HepG2 (cell line): ENCODE results near the gene ATAD3C. TPM values are rescaled to one million over a fixed set of nuclear protein-coding genes. Genes with fewer than 3 reads are reported as not detected.

Experiments
- ADNP ChIP-seq: sonication (generic); formaldehyde crosslinking; IDR thresholded peaks from 2 replicates; pipeline ENCODE4 v1.4.0; 2020; ENCODE audit warnings: missing genetic modification reagents
- ARID4A ChIP-seq: sonication (generic); formaldehyde crosslinking; IDR thresholded peaks from 2 replicates; pipeline ENCODE4 v1.5.0; 2020; ENCODE audit warnings: mild to moderate bottlenecking, missing genetic modification reagents, borderline replicate concordance
- MLX ChIP-seq: IDR thresholded peaks from 2 replicates; pipeline ENCODE4 v1.6.1; 2016
- NAIF1 ChIP-seq: sonication (generic); formaldehyde crosslinking; IDR thresholded peaks from 2 replicates; pipeline ENCODE4 v1.5.0; 2020; ENCODE audit warnings: mild to moderate bottlenecking, missing genetic modification reagents, borderline replicate concordance
- NKX3-1 ChIP-seq: sonication (generic); formaldehyde crosslinking; IDR thresholded peaks from 2 replicates; pipeline ENCODE4 v1.5.0; 2020; ENCODE audit warnings: missing genetic modification reagents
- NRL ChIP-seq: sonication (generic); formaldehyde crosslinking; IDR thresholded peaks from 2 replicates; pipeline ENCODE4 v1.5.0; 2020; ENCODE audit warnings: missing genetic modification reagents, mild to moderate bottlenecking, moderate library complexity, borderline replicate concordance
- PRMT3 ChIP-seq: sonication (generic); formaldehyde crosslinking; IDR thresholded peaks from 2 replicates; pipeline ENCODE4 v1.8.1; 2022; ENCODE audit warnings: low read depth, mild to moderate bottlenecking, moderate library complexity, missing genetic modification reagents, borderline replicate concordance
- RXRA ChIP-seq: sonication (generic); formaldehyde crosslinking; IDR thresholded peaks from 2 replicates; pipeline ENCODE4 v1.5.1; 2020; ENCODE audit warnings: missing genetic modification reagents
- TBX3 ChIP-seq: fragments of 450-650 bp; IDR thresholded peaks from 2 replicates; pipeline ENCODE4 v1.6.1; 2017; ENCODE audit warnings: antibody characterized with exemption, mild to moderate bottlenecking, inconsistent platforms, borderline replicate concordance
- TOPORS ChIP-seq: sonication (generic); formaldehyde crosslinking; IDR thresholded peaks from 2 replicates; pipeline ENCODE4 v1.8.0; 2023; ENCODE audit warnings: mild to moderate bottlenecking, missing genetic modification reagents
- UBTF ChIP-seq: sonication (generic); formaldehyde crosslinking; IDR thresholded peaks from 2 replicates; pipeline ENCODE4 v1.4.0; 2020; ENCODE audit warnings: mild to moderate bottlenecking, missing genetic modification reagents
- ZFP36L2 ChIP-seq: sonication (generic); formaldehyde crosslinking; IDR thresholded peaks from 2 replicates; pipeline ENCODE4 v1.4.0; 2020; ENCODE audit warnings: missing genetic modification reagents
- ZNF547 ChIP-seq: sonication (generic); formaldehyde crosslinking; IDR thresholded peaks from 2 replicates; pipeline ENCODE4 v1.5.1; 2020; ENCODE audit warnings: mild to moderate bottlenecking, missing genetic modification reagents
- ZNF563 ChIP-seq: sonication (generic); formaldehyde crosslinking; IDR thresholded peaks from 2 replicates; pipeline ENCODE4 v1.8.0; 2022; ENCODE audit warnings: mild to moderate bottlenecking, moderate library complexity, missing genetic modification reagents
- ZNF574 ChIP-seq: sonication (generic); formaldehyde crosslinking; IDR thresholded peaks from 2 replicates; pipeline ENCODE4 v1.4.0; 2020; ENCODE audit warnings: missing genetic modification reagents
- polyA plus RNA-seq, 8 experiments: library from polyadenylated mRNA; depleted of rRNA in 3 of 8; stranded (reverse) in 7 of 8; unstranded in 1 of 8; fragments of >200 nt; fragmentation: Illumina TruSeq in 4 of 8; extraction: Trizol in 4 of 8; gene quantifications; 2 replicates each; pipeline versions ENCODE4 v1.2.1 to v1.2.3, GENCODE V29; 2011 to 2016; ENCODE audit warnings: low read depth in 4 of 8, missing spikeins in 1 of 8, mixed read lengths in 1 of 8; ENCODE audit not compliant: insufficient read depth in 1 of 8
- total RNA-seq, 5 experiments: library from RNA; depleted of rRNA; stranded (reverse); fragments of >200 nt; fragmentation: Illumina TruSeq; extraction: Trizol; gene quantifications; 2 replicates each; pipeline ENCODE4 v1.2.3, GENCODE V29; 2016; ENCODE audit warnings: low read depth in 1 of 5
- TF ChIP-seq, protein P1 (sequence below): sonication (generic); IDR thresholded peaks from 2 replicates; pipeline ENCODE4 v1.6.1; 2016; ENCODE audit warnings: low read depth, borderline replicate concordance

The ATAD3C gene
- total and polyA plus RNA-seq, 2 of the 13 experiments (the other 11 are each of a cell fraction or from before 2014, with no cell fraction given), result 2.4 to 3.2 TPM

DNA sequence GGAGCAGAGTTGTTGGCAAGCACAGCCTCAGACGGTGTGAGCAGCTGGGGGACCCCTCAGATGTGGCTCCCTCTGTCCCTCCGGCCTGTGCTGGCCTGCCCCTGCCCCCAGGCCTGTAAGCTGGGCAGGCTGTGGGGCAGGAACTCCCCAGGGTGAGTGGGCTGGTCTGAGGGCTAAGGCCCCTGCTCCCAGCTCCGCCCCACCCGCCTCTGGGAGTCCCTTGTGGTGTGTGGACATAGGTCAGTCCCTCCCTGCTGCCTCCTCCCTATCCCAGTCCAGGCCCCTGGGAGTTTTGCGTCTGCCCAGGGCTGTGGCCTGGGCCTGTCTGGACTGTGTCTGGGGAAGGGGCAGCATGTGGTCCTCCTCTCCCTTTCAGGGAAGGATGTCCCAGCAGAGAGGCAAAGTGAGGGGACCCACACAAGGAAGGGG, 17.6 kb upstream of the ATAD3C start (continued):
- TF ChIP-seq, protein P1, sequence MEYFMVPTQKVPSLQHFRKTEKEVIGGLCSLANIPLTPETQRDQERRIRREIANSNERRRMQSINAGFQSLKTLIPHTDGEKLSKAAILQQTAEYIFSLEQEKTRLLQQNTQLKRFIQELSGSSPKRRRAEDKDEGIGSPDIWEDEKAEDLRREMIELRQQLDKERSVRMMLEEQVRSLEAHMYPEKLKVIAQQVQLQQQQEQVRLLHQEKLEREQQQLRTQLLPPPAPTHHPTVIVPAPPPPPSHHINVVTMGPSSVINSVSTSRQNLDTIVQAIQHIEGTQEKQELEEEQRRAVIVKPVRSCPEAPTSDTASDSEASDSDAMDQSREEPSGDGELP, result peak; percentile 69; the same call in 1 of the 2 replicates
- peak; percentile 82; the same call in 1 of the 2 replicates for TF ChIP-seq NRL (CRISPR knock-in tag)
- TF ChIP-seq TBX3, result no peak
- TF ChIP-seq ZFP36L2 (CRISPR knock-in tag), result no peak
- peak; percentile 48; the same call in 1 of the 2 replicates for TF ChIP-seq NKX3-1
- no peak for TF ChIP-seq ADNP
- TF ChIP-seq ZNF547, result peak; percentile 90
- TF ChIP-seq ARID4A, result peak; percentile 58
- peak; percentile 89 for TF ChIP-seq RXRA (CRISPR knock-in tag)
- TF ChIP-seq UBTF, result peak; percentile 87
- no peak for TF ChIP-seq NAIF1 (CRISPR knock-in tag)
- peak; percentile 73 for TF ChIP-seq ZNF574
- peak; percentile 64; the same call in 1 of the 2 replicates for TF ChIP-seq ZNF563 (CRISPR knock-in tag)
- peak; percentile 48 for TF ChIP-seq MLX
- TF ChIP-seq TOPORS (CRISPR knock-in tag), result no peak
- TF ChIP-seq PRMT3, result no peak
